Activated CD8-positive, alpha-beta T cell treated with anti-CD3 and anti-CD28 coated beads for 36 hours (primary cell): Measurements from ENCODE around the gene RPS6KA1. TPM values are rescaled to one million over a fixed set of nuclear protein-coding genes. Genes with fewer than 3 reads are reported as not detected.
A peak's percentile ranks its signal among the peaks of the same experiment; 100 is the strongest.
"Not testable (repeated sequence)": the region's sequence is repeated elsewhere in the genome, so short reads cannot be mapped to it uniquely, and the experiment has no call there.

ENCODE experiments used
- ATAC-seq: fragments of 200-7000 bp; cut with Tn5 transposase; one replicate; pipeline ENCODE4 v1.10.0; 2021; ENCODE audit warnings: mild to moderate bottlenecking, moderate library complexity
- CTCF ChIA-PET: fragments of 350-600 bp; sonication (Branson Sonifier 250); formaldehyde crosslinking; loops from one replicate; lab custom pipeline; 2021; ENCODE audit warnings: antibody characterized with exemption; lab: Charles Lee
- POLR2A ChIA-PET: fragments of 350-600 bp; sonication (Branson Sonifier 250); formaldehyde crosslinking; loops from one replicate; lab custom pipeline; 2021; ENCODE audit warnings: antibody characterized with exemption; lab: Charles Lee
- DNase-seq: peaks from one replicate; pipeline ENCODE4 v3.0.0-alpha.2; 2020
- H3K27ac Mint-ChIP-seq: one replicate; pipeline ENCODE4 v1.8.0; 2021; ENCODE audit warnings: mild to moderate bottlenecking, mixed read lengths
- H3K27me3 Mint-ChIP-seq: one replicate; pipeline ENCODE4 v1.8.0; 2021; ENCODE audit warnings: mixed read lengths
- H3K36me3 Mint-ChIP-seq: one replicate; pipeline ENCODE4 v1.8.0; 2021; ENCODE audit warnings: low read depth, mixed read lengths
- H3K4me1 Mint-ChIP-seq: one replicate; pipeline ENCODE4 v1.8.0; 2021; ENCODE audit warnings: low read depth, mixed read lengths
- H3K4me3 Mint-ChIP-seq: one replicate; pipeline ENCODE4 v1.8.0; 2021; ENCODE audit warnings: mild to moderate bottlenecking, moderate library complexity, mixed read lengths
- H3K9me3 Mint-ChIP-seq: one replicate; pipeline ENCODE4 v1.8.0; 2021; ENCODE audit warnings: mixed read lengths
- CTCF ChIP-seq: fragments of 200-600 bp; IDR thresholded peaks from one replicate; pipeline ENCODE4 v1.8.0; 2022; ENCODE audit warnings: antibody characterized with exemption, mild to moderate bottlenecking
- intact Hi-C: fragments of 100-400 bp; cut with micrococcal nuclease; formaldehyde crosslinking; loops from one replicate; pipeline ENCODE4 v1.10.0; 2022
- total RNA-seq, 2 experiments: library from RNA; stranded (reverse); gene quantifications; one replicate each; pipeline ENCODE4 v1.2.3, GENCODE V29; 2021

The RPS6KA1 gene
- total RNA-seq, 2 experiments from 2014 or later, result 139 TPM

GRCh38 chr1:26583646-26584485 lies 54.3 kb downstream of the RPS6KA1 start:
- peak; percentile 70 for TF ChIP-seq CTCF
- H3K27me3 Mint-ChIP-seq, result no peaks in the 10 kb centered on the region
- ATAC-seq (peak; percentile 21), DNase-seq (peak; percentile 73)
- no peak overlapping the region for H3K4me3 Mint-ChIP-seq
- H3K9me3 Mint-ChIP-seq, result peaks cover 1% of the 10 kb centered on the region
- peak overlapping the region; percentile 97 for H3K27ac Mint-ChIP-seq
- H3K4me1 Mint-ChIP-seq, result peaks cover 47% of the 10 kb centered on the region
- ChIA-PET POLR2A (interaction anchor here (0.6 to 1.1 kb wide), 2 partner anchors 12 to 504 kb away, joined by 3 read pairs; no protein-coding TSS in a partner anchor), CTCF (interaction anchor here (1.1 to 5.3 kb wide), 10 partner anchors 8 to 205 kb away, joined by 3 to 33 read pairs (median 6); partner anchors contain the start of gene PIGV)
- peaks cover 2% of the 10 kb centered on the region for H3K36me3 Mint-ChIP-seq
- intact Hi-C loops, result no loop called here

- H3K36me3 Mint-ChIP-seq, H3K27me3 Mint-ChIP-seq, H3K27ac Mint-ChIP-seq, H3K4me3 Mint-ChIP-seq, DNase-seq, intact Hi-C loops, H3K9me3 Mint-ChIP-seq, ATAC-seq: not testable (repeated sequence)
- POLR2A ChIA-PET, result interaction anchor here (0.6 to 1.1 kb wide), 2 partner anchors 13 to 503 kb away, joined by 3 read pairs; no protein-coding TSS in a partner anchor
- CTCF ChIA-PET, result interaction anchor here (1.1 to 5.3 kb wide), 9 partner anchors 7 to 205 kb away, joined by 3 to 33 read pairs (median 7); partner anchors contain the start of gene PIGV
- H3K4me1 Mint-ChIP-seq, result peaks cover 41% of the 10 kb centered on the region
Measured at GRCh38 chr1:26584588-26584987, 55.0 kb downstream of the RPS6KA1 start.

- peaks cover 5% of the 10 kb centered on the region for H3K9me3 Mint-ChIP-seq
- peaks cover 34% of the 10 kb centered on the region for H3K4me1 Mint-ChIP-seq
- no peak overlapping the region for H3K27ac Mint-ChIP-seq
- no peak for ATAC-seq
- no peaks in the 10 kb centered on the region for H3K27me3 Mint-ChIP-seq
- no peak for TF ChIP-seq CTCF
- POLR2A ChIA-PET, result no interaction called here
- no peak for DNase-seq
- CTCF ChIA-PET, result interaction anchor here (1.4 to 5.3 kb wide), 4 partner anchors 14 to 235 kb away, joined by 3 to 33 read pairs (median 8); no protein-coding TSS in a partner anchor
- no peak overlapping the region for H3K4me3 Mint-ChIP-seq
- peaks cover 4% of the 10 kb centered on the region for H3K36me3 Mint-ChIP-seq
- intact Hi-C loops, result no loop called here
Measured at GRCh38 chr1:26585471-26585870, 55.9 kb downstream of the RPS6KA1 start.

DNA sequence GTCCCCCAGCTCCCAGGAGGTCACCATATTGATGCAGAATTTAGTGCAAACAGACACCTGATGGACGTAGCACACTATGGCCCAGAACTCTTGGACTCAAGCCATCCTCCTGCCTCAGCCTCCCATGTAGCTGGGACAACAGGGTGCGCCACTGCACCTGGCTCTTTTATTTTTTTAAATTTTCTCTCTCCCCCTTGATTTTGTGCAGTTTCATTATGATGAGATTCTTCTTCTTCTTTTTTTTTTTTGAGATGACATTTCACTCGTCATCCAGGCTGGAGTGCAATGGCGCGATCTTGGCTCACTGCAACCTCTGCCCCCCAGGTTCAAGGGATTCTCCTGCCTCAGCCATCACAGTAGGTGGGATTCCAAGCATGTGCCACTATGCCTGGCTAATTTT lies 63.8 kb downstream of the RPS6KA1 start:
- peaks cover 3% of the 10 kb centered on the region for H3K36me3 Mint-ChIP-seq
- POLR2A ChIA-PET, result no interaction called here
- no peak overlapping the region for H3K4me3 Mint-ChIP-seq
- ATAC-seq (no peak), DNase-seq (no peak)
- H3K27me3 Mint-ChIP-seq, result no peaks in the 10 kb centered on the region
- CTCF ChIA-PET, result interaction anchor here (1.2 to 6.1 kb wide), 4 partner anchors 9 to 151 kb away, joined by 3 to 35 read pairs (median 8); no protein-coding TSS in a partner anchor
- H3K9me3 Mint-ChIP-seq, result peaks cover 5% of the 10 kb centered on the region
- intact Hi-C loops, result no loop called here
- H3K4me1 Mint-ChIP-seq, result peaks cover 10% of the 10 kb centered on the region
- TF ChIP-seq CTCF, result no peak
- H3K27ac Mint-ChIP-seq, result no peak overlapping the region

DNA sequence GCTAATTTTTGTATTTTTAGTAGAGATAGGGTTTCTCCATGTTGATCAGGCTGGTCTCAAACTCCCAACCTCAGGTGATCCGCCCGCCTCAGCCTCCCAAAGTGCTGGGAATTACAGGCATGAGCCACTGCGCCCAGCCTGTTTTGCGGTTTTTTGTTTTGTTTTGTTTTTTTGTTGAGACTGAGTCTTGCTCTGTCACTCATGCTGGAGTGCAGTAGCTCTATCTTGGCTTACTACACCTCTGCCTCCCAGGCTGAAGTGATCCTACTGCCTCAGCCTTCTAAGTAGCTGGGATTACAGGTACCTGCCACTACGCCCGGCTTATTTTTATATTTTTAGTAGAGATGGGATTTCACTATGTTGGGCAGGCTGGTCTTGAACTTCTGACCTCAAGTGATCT lies 65.0 kb downstream of the RPS6KA1 start:
- DNase-seq, H3K27me3 Mint-ChIP-seq, intact Hi-C loops, ATAC-seq, H3K36me3 Mint-ChIP-seq, H3K4me3 Mint-ChIP-seq, H3K9me3 Mint-ChIP-seq, H3K27ac Mint-ChIP-seq: not testable (repeated sequence)
- CTCF ChIA-PET, result interaction anchor here (0.7 to 1.9 kb wide), 6 partner anchors 8 to 196 kb away, joined by 3 to 10 read pairs (median 3); no protein-coding TSS in a partner anchor
- POLR2A ChIA-PET, result interaction anchor here (1.0 kb wide), 1 partner anchor 94 kb away, joined by 3 read pairs; no protein-coding TSS in a partner anchor
- peaks cover 18% of the 10 kb centered on the region for H3K4me1 Mint-ChIP-seq
